Activated T-cell treated with anti-CD3 and anti-CD28 coated beads, Interleukin-2, amount 50 U/mL, for 24 hours (primary cell): ENCODE measurements around the gene OSGEP.

Experiments used
- DNase-seq: peaks from one replicate; pipeline ENCODE4 v3.0.0-alpha.2; 2020
- H3K27ac Mint-ChIP-seq: 2 replicates; pipeline ENCODE4 v1.8.0; 2020; ENCODE audit warnings: mild to moderate bottlenecking, mixed read lengths
- H3K27me3 Mint-ChIP-seq: 2 replicates; pipeline ENCODE4 v1.8.0; 2020; ENCODE audit warnings: mixed read lengths
- H3K36me3 Mint-ChIP-seq: 2 replicates; pipeline ENCODE4 v1.8.0; 2020; ENCODE audit warnings: low read depth, mixed read lengths
- H3K4me1 Mint-ChIP-seq: 2 replicates; pipeline ENCODE4 v1.8.0; 2020; ENCODE audit warnings: low read depth, mixed read lengths
- H3K4me3 Mint-ChIP-seq: 2 replicates; pipeline ENCODE4 v1.8.0; 2020; ENCODE audit warnings: mild to moderate bottlenecking, moderate library complexity, mixed read lengths
- H3K9me3 Mint-ChIP-seq: 2 replicates; pipeline ENCODE4 v1.8.0; 2020; ENCODE audit warnings: mixed read lengths

The OSGEP gene

GRCh38 chr14:20428802-20429201, 25.8 kb downstream of the OSGEP start:
- no peaks in the 10 kb centered on the region for H3K9me3 Mint-ChIP-seq
- H3K36me3 Mint-ChIP-seq, result no peaks in the 10 kb centered on the region
- H3K27ac Mint-ChIP-seq, result peak overlapping the region; percentile 90
- no peak for DNase-seq
- peaks cover 34% of the 10 kb centered on the region for H3K4me1 Mint-ChIP-seq
- peak overlapping the region; percentile 14 for H3K4me3 Mint-ChIP-seq
- H3K27me3 Mint-ChIP-seq, result no peaks in the 10 kb centered on the region

DNA sequence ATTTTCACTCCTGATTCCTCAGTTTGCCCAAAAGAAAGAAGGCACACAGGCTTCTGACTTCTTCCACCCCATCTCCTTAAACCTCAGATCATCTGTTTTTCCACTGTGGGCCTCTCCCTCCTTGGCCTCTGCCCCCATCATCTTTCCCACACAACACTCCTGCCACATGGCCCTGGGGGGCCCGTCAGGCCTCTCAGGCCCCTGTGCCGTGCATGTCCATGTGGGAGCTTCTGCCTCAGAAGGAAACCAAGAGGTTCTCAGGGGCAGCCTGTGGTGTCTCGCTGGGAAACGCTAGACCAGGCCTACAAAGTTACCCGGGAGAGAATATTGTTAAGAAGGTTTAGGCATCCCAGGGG, 26.6 kb downstream of the OSGEP start:
- no peaks in the 10 kb centered on the region for H3K36me3 Mint-ChIP-seq
- no peaks in the 10 kb centered on the region for H3K9me3 Mint-ChIP-seq
- peaks cover 34% of the 10 kb centered on the region for H3K4me1 Mint-ChIP-seq
- peak overlapping the region; percentile 90 for H3K27ac Mint-ChIP-seq
- H3K27me3 Mint-ChIP-seq, result no peaks in the 10 kb centered on the region
- H3K4me3 Mint-ChIP-seq, result peak overlapping the region; percentile 28
- peak; percentile 46 for DNase-seq

GRCh38 chr14:20427231-20428009, 27.2 kb downstream of the OSGEP start:
- Mint-ChIP-seq H3K4me3 (peak overlapping the region; percentile 28), H3K36me3 (no peaks in the 10 kb centered on the region), H3K27ac (peak overlapping the region; percentile 90), H3K27me3 (no peaks in the 10 kb centered on the region), H3K9me3 (no peaks in the 10 kb centered on the region), H3K4me1 (peaks cover 34% of the 10 kb centered on the region)
- no peak for DNase-seq

DNA sequence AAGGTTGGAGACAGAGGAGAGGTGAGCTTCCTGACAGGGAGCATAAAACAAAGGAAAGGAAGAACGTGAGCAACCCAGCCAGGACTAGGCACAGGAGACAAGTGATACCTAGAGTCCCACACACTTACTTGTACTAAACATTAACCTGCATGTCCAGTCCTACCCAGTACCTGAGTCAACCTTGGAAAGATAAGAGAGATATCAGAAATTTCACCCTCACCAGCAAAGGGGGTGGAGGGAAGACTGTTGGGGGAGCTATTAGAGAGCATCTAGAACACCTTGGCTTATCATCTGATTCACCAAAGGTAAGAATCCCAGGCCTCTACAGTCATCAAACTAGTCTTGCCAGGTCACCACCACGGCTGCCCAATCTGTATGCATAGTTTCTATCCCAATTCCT, 29.8 kb downstream of the OSGEP start:
- Mint-ChIP-seq H3K4me3 (no peak overlapping the region), H3K9me3 (no peaks in the 10 kb centered on the region), H3K27ac (no peak overlapping the region), H3K36me3 (no peaks in the 10 kb centered on the region), H3K4me1 (peaks cover 31% of the 10 kb centered on the region), H3K27me3 (no peaks in the 10 kb centered on the region)
- DNase-seq, result no peak

DNA sequence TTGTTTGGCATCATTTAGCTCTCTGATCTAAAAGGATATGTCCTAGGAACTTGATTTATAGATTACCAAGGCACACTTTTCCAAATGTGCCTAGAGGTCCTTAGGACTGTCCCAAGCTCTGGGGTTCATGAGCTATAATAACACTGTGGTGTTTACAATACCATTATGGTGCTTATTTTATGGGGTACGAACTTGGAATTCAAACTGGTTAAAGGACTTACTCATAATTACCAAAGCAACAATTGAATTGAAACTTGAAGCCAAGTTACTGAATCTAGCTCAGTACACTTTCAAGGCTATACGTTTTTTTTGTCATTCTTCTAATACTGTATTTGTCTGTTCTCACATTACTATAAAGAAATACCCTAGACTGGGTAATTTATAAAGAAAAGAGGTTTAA, 31.7 kb downstream of the OSGEP start:
- no peak overlapping the region for H3K4me3 Mint-ChIP-seq
- H3K4me1 Mint-ChIP-seq, result peaks cover 12% of the 10 kb centered on the region
- no peak for DNase-seq
- no peak overlapping the region for H3K27ac Mint-ChIP-seq
- H3K27me3 Mint-ChIP-seq, result no peaks in the 10 kb centered on the region
- no peaks in the 10 kb centered on the region for H3K36me3 Mint-ChIP-seq
- H3K9me3 Mint-ChIP-seq, result no peaks in the 10 kb centered on the region

DNA sequence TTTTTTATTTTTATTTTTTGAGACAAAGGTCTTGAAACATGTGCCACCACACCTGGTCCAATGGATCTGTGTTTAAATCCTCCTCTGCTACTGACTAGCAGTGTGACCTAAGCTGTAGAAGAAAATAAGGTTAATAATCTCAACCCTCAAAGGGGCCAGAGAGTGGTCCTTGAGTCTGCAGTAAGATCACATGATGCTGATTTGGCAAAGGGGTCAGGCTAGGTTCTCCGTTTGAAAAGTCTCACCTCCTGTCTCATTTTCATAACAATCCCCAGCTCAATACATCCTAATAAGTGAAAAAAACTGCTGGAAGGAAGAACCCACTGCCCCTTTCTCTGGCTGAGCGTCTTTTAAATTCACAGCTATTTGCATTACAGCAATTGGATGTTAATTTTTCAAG, 33.3 kb downstream of the OSGEP start:
- H3K4me3 Mint-ChIP-seq, result no peak overlapping the region
- no peaks in the 10 kb centered on the region for H3K9me3 Mint-ChIP-seq
- peaks cover 7% of the 10 kb centered on the region for H3K4me1 Mint-ChIP-seq
- H3K27me3 Mint-ChIP-seq, result no peaks in the 10 kb centered on the region
- no peak overlapping the region for H3K27ac Mint-ChIP-seq
- H3K36me3 Mint-ChIP-seq, result no peaks in the 10 kb centered on the region
- DNase-seq, result no peak

- Mint-ChIP-seq H3K27ac (no peak overlapping the region), H3K4me3 (no peak overlapping the region), H3K4me1 (peaks cover 11% of the 10 kb centered on the region), H3K9me3 (no peaks in the 10 kb centered on the region), H3K36me3 (no peaks in the 10 kb centered on the region), H3K27me3 (no peaks in the 10 kb centered on the region)
- no peak for DNase-seq
Measured at GRCh38 chr14:20419419-20419818, 35.2 kb downstream of the OSGEP start.

- H3K4me1 Mint-ChIP-seq, result peaks cover 20% of the 10 kb centered on the region
- peaks cover 2% of the 10 kb centered on the region for H3K36me3 Mint-ChIP-seq
- H3K4me3 Mint-ChIP-seq, result no peak overlapping the region
- H3K27me3 Mint-ChIP-seq, result no peaks in the 10 kb centered on the region
- no peak for DNase-seq
- no peaks in the 10 kb centered on the region for H3K9me3 Mint-ChIP-seq
- H3K27ac Mint-ChIP-seq, result no peak overlapping the region
Measured at GRCh38 chr14:20418501-20418909, 36.1 kb downstream of the OSGEP start.

GRCh38 chr14:20417250-20418186, 37.1 kb downstream of the OSGEP start:
- no peaks in the 10 kb centered on the region for H3K9me3 Mint-ChIP-seq
- peaks cover 9% of the 10 kb centered on the region for H3K36me3 Mint-ChIP-seq
- no peaks in the 10 kb centered on the region for H3K27me3 Mint-ChIP-seq
- no peak overlapping the region for H3K4me3 Mint-ChIP-seq
- no peak overlapping the region for H3K27ac Mint-ChIP-seq
- DNase-seq, result no peak
- peaks cover 25% of the 10 kb centered on the region for H3K4me1 Mint-ChIP-seq

- no peak for DNase-seq
- Mint-ChIP-seq H3K4me1 (peaks cover 35% of the 10 kb centered on the region), H3K27me3 (no peaks in the 10 kb centered on the region), H3K4me3 (no peak overlapping the region), H3K36me3 (peaks cover 12% of the 10 kb centered on the region), H3K27ac (peak overlapping the region; percentile 63), H3K9me3 (no peaks in the 10 kb centered on the region)
Measured at GRCh38 chr14:20416223-20416622, 38.4 kb downstream of the OSGEP start.

DNA sequence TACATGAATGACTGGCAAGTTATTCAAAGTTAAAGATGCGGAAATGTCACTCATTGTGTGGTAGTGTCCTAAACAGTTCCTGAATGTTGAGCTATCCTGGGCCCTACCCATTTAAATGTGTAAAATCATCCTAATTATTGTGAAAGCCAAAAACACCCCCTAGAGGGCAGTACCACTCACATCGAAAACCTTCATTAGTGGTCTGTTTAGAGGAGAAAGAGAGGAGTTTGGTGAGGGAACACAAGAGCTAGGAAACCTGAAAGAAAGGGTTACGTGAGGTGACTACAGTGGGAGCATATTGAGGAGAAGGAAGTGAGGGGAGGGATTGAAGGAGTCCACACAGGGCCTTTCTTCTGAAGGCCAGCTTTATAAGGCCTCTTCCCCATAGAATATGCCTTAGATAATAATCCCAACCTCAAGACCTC, 38.8 kb downstream of the OSGEP start:
- DNase-seq, result no peak
- no peaks in the 10 kb centered on the region for H3K27me3 Mint-ChIP-seq
- H3K27ac Mint-ChIP-seq, result peak overlapping the region; percentile 63
- H3K4me1 Mint-ChIP-seq, result peaks cover 38% of the 10 kb centered on the region
- H3K36me3 Mint-ChIP-seq, result peaks cover 12% of the 10 kb centered on the region
- H3K9me3 Mint-ChIP-seq, result no peaks in the 10 kb centered on the region
- H3K4me3 Mint-ChIP-seq, result no peak overlapping the region

DNA sequence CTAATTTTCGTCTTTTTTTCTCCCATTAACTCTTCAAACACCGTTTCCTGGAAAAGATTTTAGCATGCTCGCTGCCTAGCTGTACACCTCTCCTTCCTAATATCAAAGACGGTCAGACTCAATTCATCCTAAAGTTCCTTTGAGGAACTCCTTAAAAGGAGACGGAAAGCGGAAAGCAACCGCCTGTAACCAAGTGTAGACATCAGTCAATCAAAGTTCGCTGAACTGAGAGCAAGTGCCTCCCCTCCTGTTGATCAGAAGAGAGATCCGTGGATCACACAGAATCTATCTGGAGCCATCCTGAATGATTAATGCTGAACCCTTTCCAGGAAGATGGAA, 40.9 kb downstream of the OSGEP start:
- Mint-ChIP-seq H3K4me1 (peaks cover 46% of the 10 kb centered on the region), H3K9me3 (no peaks in the 10 kb centered on the region), H3K36me3 (peaks cover 16% of the 10 kb centered on the region), H3K27me3 (no peaks in the 10 kb centered on the region), H3K27ac (peak overlapping the region; percentile 96), H3K4me3 (peak overlapping the region; percentile 90)
- no peak for DNase-seq

- Mint-ChIP-seq H3K9me3 (no peaks in the 10 kb centered on the region), H3K36me3 (peaks cover 19% of the 10 kb centered on the region), H3K27me3 (no peaks in the 10 kb centered on the region), H3K27ac (peak within 1 kb of the TSS; percentile 96), H3K4me1 (peaks cover 46% of the 10 kb centered on the region), H3K4me3 (peak within 1 kb of the TSS; percentile 90)
- peak; percentile 83 for DNase-seq
Measured at GRCh38 chr14:20412876-20413743, 41.5 kb downstream of the OSGEP start, which contains the start of gene TEP1. Gene TEP1 (minus strand): TSS chr14:20413501. CDS start chr14:20408439, 5,062 bp downstream.

DNA sequence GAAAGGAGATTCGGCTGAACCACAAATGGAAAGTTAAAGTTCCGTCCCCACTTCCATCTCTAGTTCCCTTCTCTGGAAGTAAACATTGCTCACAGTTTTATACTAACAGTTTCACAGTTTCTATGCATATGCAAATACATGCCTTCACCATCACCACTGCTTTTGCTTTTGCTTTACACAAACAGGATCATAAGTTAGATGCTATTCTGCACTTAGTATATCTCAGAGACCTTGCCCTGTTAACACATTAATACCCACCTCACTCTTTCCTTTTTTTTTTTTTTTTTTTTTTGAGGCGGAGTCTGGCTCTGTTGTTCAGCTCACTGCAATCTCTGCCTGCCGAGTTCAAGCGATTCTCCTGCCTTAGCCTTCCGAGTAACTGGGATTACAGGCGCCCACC, 42.2 kb downstream of the OSGEP start:
- H3K4me3 Mint-ChIP-seq, result peak overlapping the region; percentile 90
- no peak for DNase-seq
- H3K27ac Mint-ChIP-seq, result peak overlapping the region; percentile 96
- H3K4me1 Mint-ChIP-seq, result peaks cover 45% of the 10 kb centered on the region
- no peaks in the 10 kb centered on the region for H3K9me3 Mint-ChIP-seq
- no peaks in the 10 kb centered on the region for H3K27me3 Mint-ChIP-seq
- H3K36me3 Mint-ChIP-seq, result peaks cover 26% of the 10 kb centered on the region
